Measurements from ENCODE around the gene HPCAL1. TPM values are rescaled to one million over a fixed set of nuclear protein-coding genes. Genes with fewer than 3 reads are reported as not detected.

HPCAL1 gene
- total RNA-seq, 1 donor from 2014 or later: 34.6 TPM

DNA sequence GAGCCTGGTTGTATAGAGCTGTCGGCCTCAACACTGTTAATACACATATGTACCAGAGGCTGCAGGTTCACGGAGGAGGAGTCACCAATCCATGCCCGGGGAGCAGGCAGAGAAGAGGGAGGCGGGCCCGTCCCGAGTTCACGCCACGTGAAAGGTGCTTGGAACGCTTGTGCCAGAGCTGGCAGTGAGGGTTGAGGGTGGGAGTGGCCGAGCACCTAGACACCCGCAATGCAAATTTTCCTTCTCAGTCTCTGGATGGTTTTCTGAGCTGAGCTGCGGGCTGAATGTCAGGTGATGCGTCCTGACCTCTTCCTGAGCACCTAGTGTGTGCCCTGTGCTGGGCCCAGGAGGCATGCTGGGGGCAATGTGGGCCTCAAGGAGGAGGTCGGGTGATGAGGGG lies 93.2 kb downstream of the HPCAL1 start:
- Mint-ChIP-seq H3K27me3 (ENCODE audit: unreplicated experiment) (peaks cover 9% of the 10 kb centered on the region), H3K36me3 (ENCODE audit: low read depth, unreplicated experiment) (peaks cover 30% of the 10 kb centered on the region), H3K4me3 (ENCODE audit: unreplicated experiment) (no peak overlapping the region)

DNA sequence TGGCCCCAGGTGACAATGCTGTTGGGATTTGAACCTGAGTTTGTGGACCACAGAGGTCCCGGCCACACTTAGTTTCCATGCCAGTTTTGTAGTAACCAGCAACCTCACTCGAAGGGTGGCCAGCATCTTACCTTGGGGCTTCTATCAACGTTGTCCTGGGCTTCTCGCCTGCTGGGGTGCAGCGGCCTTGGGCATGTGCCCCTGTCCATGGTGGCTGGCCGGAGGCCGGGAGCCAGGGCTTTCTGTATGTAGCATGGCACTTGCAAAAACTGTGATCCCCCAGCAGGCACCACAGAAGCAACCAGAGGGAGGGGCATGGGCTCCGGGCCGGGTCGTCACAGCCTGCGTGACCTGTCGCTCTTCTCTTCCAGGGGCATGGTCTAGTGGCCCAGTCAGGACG lies 93.8 kb downstream of the HPCAL1 start:
- Mint-ChIP-seq H3K27me3 (ENCODE audit: unreplicated experiment) (peaks cover 9% of the 10 kb centered on the region), H3K9me3 (ENCODE audit: unreplicated experiment) (no peaks in the 10 kb centered on the region), H3K27ac (ENCODE audit: unreplicated experiment) (no peak overlapping the region), H3K36me3 (ENCODE audit: low read depth, unreplicated experiment) (peaks cover 33% of the 10 kb centered on the region), H3K4me1 (ENCODE audit: unreplicated experiment) (peaks cover 44% of the 10 kb centered on the region), H3K4me3 (ENCODE audit: unreplicated experiment) (no peak overlapping the region)
- DNase-seq (ENCODE audit: low spot score): no peak
- TF ChIP-seq, protein P1, sequence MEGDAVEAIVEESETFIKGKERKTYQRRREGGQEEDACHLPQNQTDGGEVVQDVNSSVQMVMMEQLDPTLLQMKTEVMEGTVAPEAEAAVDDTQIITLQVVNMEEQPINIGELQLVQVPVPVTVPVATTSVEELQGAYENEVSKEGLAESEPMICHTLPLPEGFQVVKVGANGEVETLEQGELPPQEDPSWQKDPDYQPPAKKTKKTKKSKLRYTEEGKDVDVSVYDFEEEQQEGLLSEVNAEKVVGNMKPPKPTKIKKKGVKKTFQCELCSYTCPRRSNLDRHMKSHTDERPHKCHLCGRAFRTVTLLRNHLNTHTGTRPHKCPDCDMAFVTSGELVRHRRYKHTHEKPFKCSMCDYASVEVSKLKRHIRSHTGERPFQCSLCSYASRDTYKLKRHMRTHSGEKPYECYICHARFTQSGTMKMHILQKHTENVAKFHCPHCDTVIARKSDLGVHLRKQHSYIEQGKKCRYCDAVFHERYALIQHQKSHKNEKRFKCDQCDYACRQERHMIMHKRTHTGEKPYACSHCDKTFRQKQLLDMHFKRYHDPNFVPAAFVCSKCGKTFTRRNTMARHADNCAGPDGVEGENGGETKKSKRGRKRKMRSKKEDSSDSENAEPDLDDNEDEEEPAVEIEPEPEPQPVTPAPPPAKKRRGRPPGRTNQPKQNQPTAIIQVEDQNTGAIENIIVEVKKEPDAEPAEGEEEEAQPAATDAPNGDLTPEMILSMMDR (IDR thresholded peaks at IDR 0.05; ENCODE audit: unreplicated experiment): no peak

More for the DNA sequence above, 93.2 kb downstream of the HPCAL1 start:
- H3K4me1 Mint-ChIP-seq (ENCODE audit: unreplicated experiment): peaks cover 42% of the 10 kb centered on the region
- no peak for DNase-seq (ENCODE audit: low spot score)
- H3K9me3 Mint-ChIP-seq (ENCODE audit: unreplicated experiment): no peaks in the 10 kb centered on the region
- TF ChIP-seq, protein P1 (IDR thresholded peaks at IDR 0.05; ENCODE audit: unreplicated experiment): no peak
- no peak overlapping the region for H3K27ac Mint-ChIP-seq (ENCODE audit: unreplicated experiment)

DNA sequence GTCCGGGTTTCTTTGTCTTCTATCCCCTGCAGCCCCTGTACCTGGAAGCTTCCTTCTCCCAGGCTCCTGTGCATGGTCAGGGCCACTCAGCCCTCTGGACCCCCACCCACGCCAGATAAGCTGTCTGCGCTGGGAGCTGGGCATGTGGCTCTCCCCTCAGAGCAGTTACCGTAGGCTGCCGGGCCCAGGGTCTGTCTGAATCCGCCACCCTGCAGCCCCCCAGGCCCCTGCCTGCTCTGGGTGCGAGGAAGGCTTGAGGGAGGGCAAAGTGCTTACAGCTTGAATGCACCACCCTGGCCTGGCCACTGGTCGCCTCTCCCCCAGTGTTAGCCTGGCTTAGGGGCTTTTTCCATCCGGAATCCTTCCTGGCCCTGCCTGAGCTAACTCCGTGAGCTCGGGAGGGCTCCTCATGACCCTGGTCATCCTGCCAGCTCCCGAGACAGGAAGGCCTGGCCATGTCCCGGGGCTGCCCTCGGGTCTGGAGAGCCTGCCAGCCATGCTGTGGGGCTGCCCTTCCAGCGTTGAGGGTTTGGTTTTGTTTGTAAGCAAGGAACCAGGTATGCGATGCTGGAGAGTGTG lies 94.7 kb downstream of the HPCAL1 start:
- Mint-ChIP-seq H3K4me3 (ENCODE audit: unreplicated experiment) (no peak overlapping the region), H3K27me3 (ENCODE audit: unreplicated experiment) (peaks cover 9% of the 10 kb centered on the region)
- DNase-seq (ENCODE audit: low spot score): no peak

DNA sequence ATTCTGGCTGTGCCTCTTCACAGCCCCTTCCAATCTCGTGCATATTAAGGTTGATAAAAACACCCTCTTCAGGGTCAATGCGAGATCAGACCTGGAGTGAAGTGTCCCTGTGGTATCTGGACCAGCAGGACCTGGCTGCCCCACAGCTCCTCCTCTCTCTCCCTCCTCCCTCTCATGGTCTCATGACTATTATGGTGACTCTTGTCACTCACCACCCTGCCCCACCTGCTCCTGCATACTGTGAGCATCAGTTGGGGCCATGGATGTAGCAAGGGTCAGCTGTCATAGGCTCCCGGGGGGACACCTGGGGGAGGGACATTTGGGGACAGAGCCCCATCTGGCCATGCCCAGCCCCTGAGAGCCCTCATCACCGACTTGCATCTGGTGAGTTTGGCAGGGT lies 95.2 kb downstream of the HPCAL1 start:
- H3K4me1 Mint-ChIP-seq (ENCODE audit: unreplicated experiment): peaks cover 46% of the 10 kb centered on the region
- peaks cover 9% of the 10 kb centered on the region for H3K27me3 Mint-ChIP-seq (ENCODE audit: unreplicated experiment)
- H3K27ac Mint-ChIP-seq (ENCODE audit: unreplicated experiment): peak overlapping the region; percentile 64
- H3K9me3 Mint-ChIP-seq (ENCODE audit: unreplicated experiment): no peaks in the 10 kb centered on the region
- H3K36me3 Mint-ChIP-seq (ENCODE audit: low read depth, unreplicated experiment): peaks cover 32% of the 10 kb centered on the region
- H3K4me3 Mint-ChIP-seq (ENCODE audit: unreplicated experiment): no peak overlapping the region
- no peak for DNase-seq (ENCODE audit: low spot score)
- TF ChIP-seq, protein P1 (IDR thresholded peaks at IDR 0.05; ENCODE audit: unreplicated experiment): no peak

More for the DNA sequence above, 94.7 kb downstream of the HPCAL1 start:
- Mint-ChIP-seq H3K27ac (ENCODE audit: unreplicated experiment) (no peak overlapping the region), H3K36me3 (ENCODE audit: low read depth, unreplicated experiment) (peaks cover 32% of the 10 kb centered on the region), H3K9me3 (ENCODE audit: unreplicated experiment) (no peaks in the 10 kb centered on the region), H3K4me1 (ENCODE audit: unreplicated experiment) (peaks cover 46% of the 10 kb centered on the region)
- TF ChIP-seq, protein P1 (IDR thresholded peaks at IDR 0.05; ENCODE audit: unreplicated experiment): no peak

- Mint-ChIP-seq H3K27ac (ENCODE audit: unreplicated experiment) (peak overlapping the region; percentile 30), H3K9me3 (ENCODE audit: unreplicated experiment) (no peaks in the 10 kb centered on the region), H3K4me3 (ENCODE audit: unreplicated experiment) (peak overlapping the region; percentile 71), H3K4me1 (ENCODE audit: unreplicated experiment) (peaks cover 40% of the 10 kb centered on the region), H3K27me3 (ENCODE audit: unreplicated experiment) (peaks cover 9% of the 10 kb centered on the region), H3K36me3 (ENCODE audit: low read depth, unreplicated experiment) (peaks cover 32% of the 10 kb centered on the region)
- no peak for DNase-seq (ENCODE audit: low spot score)
- TF ChIP-seq, protein P1 (IDR thresholded peaks at IDR 0.05; ENCODE audit: unreplicated experiment): no peak
Observed at GRCh38 chr2:10398496-10398895, 95.8 kb downstream of the HPCAL1 start.

Data from endothelial cell (in vitro differentiated cells).